Colon (tissue), 2 donors: ENCODE measurements around the gene TPSD1.
"Not testable (repeated sequence)": the region's sequence is repeated elsewhere in the genome, so short reads cannot be mapped to it uniquely, and the experiment has no call there.

Experiments used
- FAIRE-seq: peaks from 2 replicates; lab custom pipeline; 2012; peaks lifted over from hg19 to GRCh38; lab: Jason Lieb, UNC
- donor health status: control.
- donor health status: control.

TPSD1 gene

DNA sequence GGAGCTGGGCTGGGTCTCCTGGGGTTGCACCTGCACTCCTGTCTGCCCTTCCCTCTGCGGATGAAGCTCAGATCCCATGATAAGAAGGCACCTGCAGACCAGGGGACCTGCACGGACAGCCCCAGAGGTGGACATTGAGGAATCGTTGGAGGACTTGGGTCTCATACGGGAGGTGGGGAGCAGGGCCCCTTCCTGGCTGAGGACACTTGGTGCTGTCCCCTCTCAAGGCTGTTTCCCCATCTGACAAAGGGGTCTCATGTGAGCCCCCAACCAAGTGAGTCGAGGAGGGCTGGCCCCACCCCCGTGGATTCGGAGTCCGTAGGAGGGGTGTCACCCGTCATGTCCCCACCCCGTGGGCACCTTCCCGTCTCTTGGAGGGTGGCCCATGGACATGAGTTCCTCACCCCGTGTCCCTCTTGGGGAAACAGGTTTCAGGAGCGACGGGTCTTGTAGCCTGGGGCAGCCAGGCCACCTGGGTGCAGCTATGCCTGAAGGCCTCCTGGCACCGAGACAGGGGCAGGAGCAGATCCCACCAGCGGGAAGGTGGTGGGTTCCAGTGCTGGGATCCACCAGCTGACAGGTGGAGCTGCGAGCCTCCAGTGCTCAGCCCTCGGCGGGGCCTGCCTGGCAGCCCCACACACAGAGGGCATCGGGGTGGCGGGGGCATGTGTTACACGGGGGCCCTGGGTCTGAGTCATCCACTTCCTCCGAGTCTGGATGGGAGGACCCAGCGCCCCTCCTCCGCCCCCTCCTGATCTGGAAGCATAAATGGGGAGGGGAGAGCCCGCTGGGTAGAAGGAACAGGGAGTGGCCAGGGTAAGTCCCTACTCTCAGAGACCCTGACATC is at the start of gene TPSD1:
Gene TPSD1, plus strand, starts transcription at position 794 of the 847 bp plus-strand sequence. CDS start 212 bp downstream, outside the sequence.
- not testable (repeated sequence) for FAIRE-seq

DNA sequence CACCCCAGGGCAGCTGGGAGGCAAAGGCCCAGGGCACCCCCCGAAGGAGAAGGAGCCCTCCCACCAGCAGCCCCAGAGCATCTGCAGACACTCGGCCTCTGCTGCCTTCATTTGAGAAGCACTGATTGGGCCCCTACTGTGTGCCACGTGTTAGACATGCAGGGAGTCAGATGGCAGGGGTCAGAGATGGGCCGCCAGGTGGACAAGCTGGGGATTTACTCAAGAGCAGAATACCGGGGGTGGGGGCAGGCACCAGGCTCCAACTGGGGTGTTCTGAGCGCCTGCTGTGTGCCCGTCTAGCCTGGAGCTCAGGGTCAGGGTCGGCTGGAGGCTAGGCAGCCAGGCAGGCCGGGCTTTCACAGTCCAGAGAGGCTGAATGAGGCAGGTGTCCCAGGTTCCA is 49.5 kb upstream of the TPSD1 start:
- no peak for FAIRE-seq

DNA sequence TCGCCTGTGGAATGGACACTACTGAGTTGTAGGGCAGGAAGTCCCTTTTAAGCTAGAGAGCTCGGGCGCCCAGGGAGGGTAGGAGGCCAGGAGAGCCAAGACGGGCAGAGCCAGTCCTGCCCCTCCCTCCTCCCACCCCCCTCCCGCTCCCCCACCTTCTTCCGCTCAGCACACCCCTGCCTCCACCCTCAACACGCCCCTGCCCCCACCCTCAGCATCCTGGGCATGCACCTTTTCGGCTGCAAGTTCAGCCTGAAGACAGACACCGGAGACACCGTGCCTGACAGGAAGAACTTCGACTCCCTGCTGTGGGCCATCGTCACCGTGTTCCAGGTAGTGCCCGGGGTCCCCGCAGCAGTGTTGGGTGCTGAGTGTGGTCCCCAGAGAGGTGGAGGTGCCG is 49.1 kb upstream of the TPSD1 start:
- no peak for FAIRE-seq

DNA sequence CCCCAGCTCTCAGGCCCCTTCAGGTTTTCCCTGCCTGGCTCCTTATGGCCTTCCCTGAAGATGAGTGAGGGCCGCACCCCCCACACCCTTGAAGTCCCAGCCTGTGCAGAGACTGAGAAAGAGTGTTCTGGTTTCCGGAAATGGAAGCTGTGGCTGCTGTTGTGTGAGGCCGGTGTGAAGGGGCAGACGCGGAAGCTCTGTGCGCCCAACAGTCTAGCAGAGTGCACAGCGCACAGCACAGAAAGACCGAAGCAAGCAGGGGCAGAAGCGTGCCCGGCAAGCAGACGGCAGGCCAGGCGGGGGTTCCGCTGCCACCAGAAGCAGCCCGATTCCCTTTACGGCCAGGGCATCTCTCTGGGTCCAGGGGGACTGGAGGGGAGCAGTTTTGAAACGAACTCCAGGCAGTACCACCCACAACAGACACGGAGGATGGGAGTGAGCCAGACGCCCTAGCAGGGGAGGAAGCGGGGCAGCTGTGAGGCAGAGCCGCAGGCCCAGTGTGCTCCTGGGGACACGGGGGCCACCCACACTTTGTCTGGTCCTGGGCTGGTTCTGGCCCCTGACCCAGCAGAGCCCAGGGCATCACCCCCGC is 47.5 kb upstream of the TPSD1 start:
- no peak for FAIRE-seq

DNA sequence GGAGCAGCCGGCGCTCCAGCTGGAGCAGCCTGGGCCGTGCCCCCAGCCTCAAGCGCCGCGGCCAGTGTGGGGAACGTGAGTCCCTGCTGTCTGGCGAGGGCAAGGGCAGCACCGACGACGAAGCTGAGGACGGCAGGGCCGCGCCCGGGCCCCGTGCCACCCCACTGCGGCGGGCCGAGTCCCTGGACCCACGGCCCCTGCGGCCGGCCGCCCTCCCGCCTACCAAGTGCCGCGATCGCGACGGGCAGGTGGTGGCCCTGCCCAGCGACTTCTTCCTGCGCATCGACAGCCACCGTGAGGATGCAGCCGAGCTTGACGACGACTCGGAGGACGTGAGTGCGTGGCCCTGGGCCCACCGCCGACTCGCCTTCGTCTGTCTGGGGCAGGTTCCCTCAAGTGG is 46.8 kb upstream of the TPSD1 start:
- no peak for FAIRE-seq

DNA sequence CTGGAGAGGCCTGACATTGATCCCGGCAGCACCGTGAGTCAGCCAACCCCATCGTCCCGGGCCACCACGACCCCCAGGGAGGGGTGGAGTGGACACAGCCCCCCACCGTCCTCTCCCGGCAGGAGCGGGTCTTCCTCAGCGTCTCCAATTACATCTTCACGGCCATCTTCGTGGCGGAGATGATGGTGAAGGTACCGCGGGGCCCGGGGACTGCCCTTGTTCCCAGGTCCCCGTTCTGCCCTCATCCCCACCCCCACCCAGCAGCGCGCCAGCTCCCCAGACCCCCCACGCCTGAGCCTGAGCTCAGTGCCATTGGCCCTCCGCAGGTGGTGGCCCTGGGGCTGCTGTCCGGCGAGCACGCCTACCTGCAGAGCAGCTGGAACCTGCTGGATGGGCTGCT is 45.4 kb upstream of the TPSD1 start:
- no peak for FAIRE-seq

DNA sequence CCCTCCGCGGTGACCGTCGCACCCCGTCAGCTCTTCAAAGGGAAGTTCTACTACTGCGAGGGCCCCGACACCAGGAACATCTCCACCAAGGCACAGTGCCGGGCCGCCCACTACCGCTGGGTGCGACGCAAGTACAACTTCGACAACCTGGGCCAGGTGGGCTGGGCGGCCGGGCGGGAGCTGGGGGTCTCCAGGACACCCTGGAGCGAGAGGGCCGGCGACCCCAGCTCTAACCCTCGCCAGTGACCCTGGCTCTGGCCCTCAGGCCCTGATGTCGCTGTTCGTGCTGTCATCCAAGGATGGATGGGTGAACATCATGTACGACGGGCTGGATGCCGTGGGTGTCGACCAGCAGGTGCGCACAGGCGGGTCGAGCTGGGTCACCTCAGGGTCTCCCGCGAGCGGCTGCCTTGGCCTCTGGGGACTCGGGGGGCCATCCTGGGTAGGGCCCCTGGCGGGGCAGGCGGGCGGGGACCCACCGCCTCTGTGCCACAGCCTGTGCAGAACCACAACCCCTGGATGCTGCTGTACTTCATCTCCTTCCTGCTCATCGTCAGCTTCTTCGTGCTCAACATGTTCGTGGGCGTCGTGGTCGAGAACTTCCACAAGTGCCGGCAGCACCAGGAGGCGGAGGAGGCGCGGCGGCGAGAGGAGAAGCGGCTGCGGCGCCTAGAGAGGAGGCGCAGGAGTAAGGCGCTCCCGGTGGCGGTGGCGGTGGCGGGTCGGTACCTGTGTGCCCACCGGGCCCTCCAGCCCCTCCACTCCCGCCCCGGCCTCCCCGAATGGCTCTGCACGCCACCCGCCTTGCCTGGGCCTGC is 44.2 kb upstream of the TPSD1 start:
- FAIRE-seq = no peak

DNA sequence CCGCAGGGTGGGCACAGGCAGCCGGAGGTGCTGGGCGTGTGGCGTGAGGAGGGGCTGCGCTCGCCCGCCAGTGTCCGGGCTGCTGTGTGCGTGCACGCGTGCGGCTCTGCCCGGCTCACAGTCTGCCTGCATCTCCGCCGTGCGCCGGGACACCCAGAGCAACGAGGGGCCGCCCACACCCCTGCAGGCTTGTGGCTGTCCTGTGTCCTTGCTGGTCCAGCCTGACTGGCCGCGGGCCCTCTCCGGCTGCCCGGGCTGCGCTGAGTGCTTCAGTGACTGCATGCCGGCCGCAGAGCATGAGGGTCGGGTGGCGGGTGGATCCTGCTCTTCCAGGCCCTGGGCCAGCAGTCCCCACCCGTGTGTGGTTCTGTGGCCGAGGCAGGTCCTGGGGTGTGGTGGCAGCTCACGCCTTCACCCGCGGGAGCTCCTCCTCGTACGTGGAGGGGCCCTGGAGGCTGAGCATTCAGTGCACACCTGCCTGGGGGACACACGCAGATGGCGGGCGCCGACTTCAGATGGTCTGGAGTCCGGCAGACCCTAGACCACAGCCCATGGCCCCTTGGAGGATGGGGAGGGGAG is 43.2 kb upstream of the TPSD1 start:
- no peak for FAIRE-seq

DNA sequence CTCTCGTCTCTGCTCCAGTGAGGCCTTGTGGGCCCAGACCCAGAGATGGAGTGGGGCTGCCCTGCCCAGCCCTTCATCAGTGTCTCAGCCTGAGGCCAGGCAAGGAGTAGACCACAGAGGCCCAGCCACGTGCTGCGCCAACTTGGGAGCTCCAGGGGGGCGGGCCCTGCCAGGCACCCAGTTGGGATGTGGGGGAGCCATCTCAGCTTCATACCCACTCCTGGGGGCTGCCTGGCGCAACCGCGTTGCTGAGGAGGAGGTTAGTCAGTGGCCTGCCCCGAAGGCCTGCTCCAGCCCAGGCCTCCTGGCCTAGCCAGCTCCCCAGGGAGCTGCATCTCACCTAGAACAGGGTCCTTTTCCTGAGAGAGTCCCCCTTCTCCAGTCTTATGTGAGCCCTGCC is 42.6 kb upstream of the TPSD1 start:
- no peak for FAIRE-seq

DNA sequence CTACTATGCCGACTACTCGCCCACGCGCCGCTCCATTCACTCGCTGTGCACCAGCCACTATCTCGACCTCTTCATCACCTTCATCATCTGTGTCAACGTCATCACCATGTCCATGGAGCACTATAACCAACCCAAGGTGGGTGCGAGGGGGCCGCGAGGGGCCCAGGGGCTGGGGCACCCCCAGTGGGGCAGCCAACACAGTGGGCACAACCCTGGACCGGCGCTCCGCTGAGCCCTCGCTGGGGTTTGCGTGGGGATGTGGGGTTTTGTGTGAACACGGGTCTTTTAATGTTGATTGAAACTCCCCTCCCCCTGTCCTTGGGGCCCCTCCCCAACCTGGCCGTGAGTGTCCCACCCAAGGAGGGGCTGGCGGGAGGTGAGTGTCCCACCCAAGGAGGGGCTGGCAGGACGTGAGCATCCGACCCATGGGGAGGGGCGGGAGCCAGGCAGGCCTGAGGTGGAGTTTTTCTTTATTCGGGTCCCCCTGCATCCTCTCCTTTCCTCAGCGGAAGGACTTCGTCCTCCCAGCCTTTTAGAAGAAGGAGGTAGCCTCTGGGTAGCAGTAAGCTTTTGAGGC is 42.0 kb upstream of the TPSD1 start:
- no peak for FAIRE-seq

DNA sequence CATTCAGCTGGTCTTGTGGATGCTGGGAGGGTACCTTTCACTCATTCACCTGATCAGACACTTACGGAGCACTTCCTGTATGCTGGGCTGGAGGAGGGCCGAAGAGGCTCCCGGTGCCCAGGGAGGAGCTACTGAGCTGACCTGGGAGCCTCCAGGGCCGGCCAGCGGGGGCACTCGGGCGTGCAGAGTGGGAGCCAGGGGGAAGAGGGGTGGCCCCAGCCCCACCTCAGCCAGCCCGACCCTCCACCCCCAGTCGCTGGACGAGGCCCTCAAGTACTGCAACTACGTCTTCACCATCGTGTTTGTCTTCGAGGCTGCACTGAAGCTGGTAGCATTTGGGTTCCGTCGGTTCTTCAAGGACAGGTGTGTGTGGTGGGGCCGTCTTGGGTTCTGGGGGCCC is 41.1 kb upstream of the TPSD1 start:
- no peak for FAIRE-seq

DNA sequence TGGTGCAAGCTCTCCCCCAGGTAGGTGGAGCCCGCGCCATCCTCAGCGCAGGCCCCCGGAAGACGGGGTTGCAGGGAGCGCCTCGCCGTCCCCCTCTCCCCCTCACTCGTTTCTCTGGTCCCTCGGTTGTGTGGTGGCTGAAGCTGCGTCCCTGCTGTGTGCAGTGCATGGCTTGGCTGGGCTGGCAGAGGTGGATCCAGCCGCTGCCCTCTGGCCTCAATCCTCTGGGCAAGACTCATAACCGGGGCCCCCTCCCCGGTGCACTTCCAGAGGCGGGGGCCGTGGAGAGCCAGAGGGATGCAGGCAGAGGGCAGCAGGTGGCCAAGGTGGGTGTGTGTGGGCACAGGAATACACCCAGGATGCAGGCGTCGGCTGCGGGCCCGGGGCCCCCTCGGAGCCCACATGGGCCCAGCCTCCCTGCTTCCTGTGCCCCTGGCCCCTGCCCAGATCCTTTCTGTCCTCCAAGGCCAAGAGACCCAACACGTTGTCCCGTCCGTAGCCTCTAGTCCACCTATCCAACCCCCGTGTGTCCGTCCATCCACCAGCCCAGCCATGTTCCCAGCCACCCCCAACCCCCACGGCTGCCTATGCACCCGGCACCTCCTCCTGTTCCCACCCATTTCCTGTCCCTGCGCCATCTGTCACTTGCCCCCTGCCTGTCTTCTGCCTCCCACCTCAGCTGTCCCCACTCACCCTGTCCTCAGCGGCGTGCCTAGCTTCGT is 40.1 kb upstream of the TPSD1 start:
- FAIRE-seq = no peak

DNA sequence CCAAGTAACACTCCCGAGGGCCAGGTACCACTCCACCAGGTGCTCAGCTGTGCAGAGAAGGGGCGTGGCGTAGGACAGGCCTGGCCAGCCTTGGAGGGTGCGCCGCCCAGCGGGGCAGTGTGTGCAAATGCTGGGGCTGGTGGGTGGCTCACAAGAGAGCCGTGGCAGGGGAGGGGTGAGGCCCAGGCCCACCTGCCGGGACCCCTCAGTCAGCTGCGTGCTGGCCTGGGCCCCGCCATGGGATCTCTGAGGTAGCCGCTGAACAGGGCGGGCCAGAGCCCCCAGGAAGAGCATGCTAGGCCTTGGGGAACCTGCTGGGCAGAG is 39.6 kb upstream of the TPSD1 start:
- no peak for FAIRE-seq

DNA sequence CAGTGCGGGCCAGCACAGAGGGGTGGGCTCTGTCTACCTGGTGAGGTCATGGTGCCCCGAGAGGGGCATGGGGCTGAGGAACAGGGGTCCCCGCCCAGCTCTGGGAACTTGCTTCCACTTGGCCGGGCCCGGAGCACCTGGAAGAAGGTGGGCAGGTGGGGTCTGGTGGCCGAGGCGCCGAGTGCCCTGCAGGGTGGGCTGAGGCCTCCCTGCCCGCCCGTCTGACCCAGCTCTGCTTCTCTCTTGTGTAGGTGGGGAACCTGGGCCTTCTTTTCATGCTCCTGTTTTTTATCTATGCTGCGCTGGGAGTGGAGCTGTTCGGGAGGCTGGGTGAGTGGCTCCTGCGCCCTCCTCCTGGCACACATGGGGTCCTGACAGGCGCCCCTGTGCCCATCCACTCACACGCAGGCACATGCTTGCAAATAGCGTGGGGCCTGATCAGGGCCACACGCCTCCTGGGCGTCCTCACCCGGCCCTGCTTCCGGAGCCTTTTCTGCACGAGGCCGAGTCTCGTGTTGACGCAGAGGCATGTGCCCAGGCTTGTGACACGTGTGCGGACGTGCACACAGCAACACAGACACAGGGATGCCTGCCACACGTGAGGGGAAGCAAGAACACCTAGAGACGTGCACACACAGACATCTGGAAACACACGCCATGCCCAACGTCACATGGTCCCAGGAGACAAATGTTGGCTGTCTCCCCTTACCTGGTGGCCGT is 39.0 kb upstream of the TPSD1 start:
- FAIRE-seq = no peak

DNA sequence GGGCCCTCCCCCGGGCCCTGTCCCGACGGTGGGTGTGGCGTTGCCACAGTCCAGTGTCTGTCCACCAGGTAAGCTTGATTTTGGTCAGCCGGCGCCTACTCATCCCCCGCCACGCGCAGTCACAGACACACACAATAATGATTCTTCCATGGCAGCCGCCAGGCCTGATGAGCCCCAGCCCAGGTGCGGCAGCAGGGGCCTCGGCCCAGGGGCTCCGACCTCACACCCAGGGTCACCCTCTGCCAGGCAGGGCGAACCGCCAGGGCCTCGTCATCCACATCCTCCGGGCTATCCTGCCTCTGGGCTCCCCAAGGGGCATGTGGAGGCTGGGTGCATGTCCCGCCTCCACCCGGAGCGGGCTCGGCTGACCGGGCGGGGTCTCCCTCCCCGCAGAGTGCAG is 38.3 kb upstream of the TPSD1 start:
- no peak for FAIRE-seq

DNA sequence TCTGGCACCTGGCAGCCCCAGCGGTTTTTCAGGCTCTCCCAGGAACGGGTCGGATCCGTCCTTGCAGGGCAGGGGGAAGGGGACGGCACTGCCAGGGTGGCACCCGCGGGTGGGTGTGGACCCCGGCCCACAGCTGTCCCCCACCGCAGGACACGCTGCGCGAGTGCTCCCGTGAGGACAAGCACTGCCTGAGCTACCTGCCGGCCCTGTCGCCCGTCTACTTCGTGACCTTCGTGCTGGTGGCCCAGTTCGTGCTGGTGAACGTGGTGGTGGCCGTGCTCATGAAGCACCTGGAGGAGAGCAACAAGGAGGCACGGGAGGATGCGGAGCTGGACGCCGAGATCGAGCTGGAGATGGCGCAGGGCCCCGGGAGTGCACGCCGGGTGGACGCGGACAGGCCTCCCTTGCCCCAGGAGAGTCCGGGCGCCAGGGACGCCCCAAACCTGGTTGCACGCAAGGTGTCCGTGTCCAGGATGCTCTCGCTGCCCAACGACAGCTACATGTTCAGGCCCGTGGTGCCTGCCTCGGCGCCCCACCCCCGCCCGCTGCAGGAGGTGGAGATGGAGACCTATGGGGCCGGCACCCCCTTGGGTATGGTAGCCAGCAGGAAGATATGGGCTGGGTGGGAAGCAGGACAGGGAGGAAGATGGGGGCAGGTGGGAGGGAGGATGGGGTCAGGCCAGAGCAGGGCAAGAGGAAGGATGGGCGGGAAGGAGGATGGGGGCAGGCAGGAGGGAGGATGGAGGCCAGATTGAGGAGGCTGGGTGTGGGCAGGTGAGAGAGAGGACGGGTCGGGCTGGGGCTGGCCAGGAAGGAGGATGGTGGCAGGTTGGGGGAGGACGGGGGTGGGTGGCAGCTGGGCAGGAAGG is 37.6 kb upstream of the TPSD1 start:
- no peak for FAIRE-seq

DNA sequence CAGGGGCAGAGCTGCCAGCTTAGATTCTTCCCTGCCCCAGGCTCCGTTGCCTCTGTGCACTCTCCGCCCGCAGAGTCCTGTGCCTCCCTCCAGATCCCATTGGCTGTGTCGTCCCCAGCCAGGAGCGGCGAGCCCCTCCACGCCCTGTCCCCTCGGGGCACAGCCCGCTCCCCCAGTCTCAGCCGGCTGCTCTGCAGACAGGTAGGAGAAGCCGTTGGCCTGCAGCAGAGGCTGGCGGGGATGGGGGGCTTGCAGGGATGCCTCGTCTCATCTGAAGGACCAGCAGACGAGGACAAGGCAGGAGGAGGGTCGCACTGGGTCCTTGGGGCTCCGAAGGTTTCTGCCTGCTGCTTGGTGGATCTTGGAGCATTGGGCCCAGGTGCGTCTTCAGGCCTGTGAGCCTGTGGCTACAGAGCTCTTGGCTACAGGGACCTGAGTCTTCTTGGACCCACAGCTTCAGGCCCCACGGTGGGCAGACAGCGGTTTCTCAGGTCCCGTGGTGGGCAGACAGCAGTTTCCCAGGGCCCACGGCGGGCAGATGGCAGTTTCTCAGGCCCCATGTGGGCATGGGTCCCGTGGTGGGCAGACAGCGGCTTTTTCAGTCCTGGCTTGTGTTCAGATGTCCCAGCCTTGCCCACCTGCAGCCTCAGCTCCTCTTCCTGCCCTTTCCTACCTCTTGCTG is 36.8 kb upstream of the TPSD1 start:
- no peak for FAIRE-seq

DNA sequence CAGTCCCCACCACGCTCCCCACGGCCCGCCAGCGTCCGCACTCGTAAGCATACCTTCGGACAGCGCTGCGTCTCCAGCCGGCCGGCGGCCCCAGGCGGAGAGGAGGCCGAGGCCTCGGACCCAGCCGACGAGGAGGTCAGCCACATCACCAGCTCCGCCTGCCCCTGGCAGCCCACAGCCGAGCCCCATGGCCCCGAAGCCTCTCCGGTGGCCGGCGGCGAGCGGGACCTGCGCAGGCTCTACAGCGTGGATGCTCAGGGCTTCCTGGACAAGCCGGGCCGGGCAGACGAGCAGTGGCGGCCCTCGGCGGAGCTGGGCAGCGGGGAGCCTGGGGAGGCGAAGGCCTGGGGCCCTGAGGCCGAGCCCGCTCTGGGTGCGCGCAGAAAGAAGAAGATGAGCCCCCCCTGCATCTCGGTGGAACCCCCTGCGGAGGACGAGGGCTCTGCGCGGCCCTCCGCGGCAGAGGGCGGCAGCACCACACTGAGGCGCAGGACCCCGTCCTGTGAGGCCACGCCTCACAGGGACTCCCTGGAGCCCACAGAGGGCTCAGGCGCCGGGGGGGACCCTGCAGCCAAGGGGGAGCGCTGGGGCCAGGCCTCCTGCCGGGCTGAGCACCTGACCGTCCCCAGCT is 35.7 kb upstream of the TPSD1 start:
- FAIRE-seq = no peak
